IPS-NIHi7 (cell line): ENCODE results near the gene ATL3.
"Not testable (repeated sequence)": the region's sequence is repeated elsewhere in the genome, so short reads cannot be mapped to it uniquely, and the experiment has no call there.

Experiments
- DNase-seq: peaks from one replicate; pipeline ENCODE4 v3.0.0; 2012; ENCODE audit warnings: mixed read lengths; ENCODE audit errors: extremely low spot score

Gene ATL3

DNA sequence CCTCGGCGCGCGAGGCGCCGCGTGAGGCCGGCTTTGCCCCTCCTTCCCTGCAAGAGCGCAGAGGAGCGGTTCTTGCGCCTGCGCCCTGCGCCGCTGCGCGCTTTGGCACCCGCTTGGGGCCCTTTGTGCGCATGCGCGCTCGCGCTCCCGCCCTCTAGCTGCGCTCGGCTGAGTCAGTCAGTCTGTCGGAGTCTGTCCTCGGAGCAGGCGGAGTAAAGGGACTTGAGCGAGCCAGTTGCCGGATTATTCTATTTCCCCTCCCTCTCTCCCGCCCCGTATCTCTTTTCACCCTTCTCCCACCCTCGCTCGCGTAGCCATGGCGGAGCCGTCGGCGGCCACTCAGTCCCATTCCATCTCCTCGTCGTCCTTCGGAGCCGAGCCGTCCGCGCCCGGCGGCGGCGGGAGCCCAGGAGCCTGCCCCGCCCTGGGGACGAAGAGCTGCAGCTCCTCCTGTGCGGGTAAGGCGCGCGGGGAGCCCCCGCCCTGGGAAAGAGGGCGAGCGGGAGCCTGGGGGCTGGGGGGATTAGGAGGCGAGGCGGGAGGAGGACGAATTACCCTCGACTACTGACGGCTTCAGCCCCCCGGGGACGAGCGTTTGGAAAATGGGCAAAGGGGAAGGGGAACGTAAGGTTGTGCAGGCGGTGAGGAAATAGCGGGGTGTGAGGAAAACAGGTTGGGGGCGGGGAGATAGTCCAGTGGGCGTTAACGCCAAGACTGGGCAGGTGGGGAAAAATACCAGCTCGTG, 10.3 kb upstream of the ATL3 start, which contains the start of gene RTN3:
Gene RTN3, plus strand, starts transcription at position 180 of the 745 bp plus-strand sequence. Its CDS starts 137 bp downstream, at position 317.
- peak; percentile 97 for DNase-seq

GRCh38 chr11:63680834-63681320, 9.7 kb upstream of the ATL3 start:
- DNase-seq: no peak

- DNase-seq: no peak
These were observed 2.4 kb upstream of the ATL3 start for GRCh38 chr11:63673579-63673978.

GRCh38 chr11:63672936-63673539, 1.9 kb upstream of the ATL3 start:
- DNase-seq: no peak

DNA sequence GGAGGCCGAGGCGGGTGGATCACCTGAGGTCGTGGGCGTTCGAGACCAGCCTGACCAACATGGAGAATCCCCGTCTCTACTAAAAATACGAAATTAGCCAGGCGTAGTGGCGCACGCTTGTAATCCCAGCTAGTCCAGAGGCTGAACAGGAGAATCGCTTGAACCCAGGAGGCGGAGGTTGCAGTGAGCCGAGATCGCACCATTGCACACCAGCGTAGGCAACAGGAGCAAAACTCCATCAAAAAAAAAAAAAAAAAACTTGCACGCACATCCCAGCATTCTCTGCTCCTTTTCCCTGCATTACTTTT, 934 bp upstream of the ATL3 start:
- no peak for DNase-seq

DNA sequence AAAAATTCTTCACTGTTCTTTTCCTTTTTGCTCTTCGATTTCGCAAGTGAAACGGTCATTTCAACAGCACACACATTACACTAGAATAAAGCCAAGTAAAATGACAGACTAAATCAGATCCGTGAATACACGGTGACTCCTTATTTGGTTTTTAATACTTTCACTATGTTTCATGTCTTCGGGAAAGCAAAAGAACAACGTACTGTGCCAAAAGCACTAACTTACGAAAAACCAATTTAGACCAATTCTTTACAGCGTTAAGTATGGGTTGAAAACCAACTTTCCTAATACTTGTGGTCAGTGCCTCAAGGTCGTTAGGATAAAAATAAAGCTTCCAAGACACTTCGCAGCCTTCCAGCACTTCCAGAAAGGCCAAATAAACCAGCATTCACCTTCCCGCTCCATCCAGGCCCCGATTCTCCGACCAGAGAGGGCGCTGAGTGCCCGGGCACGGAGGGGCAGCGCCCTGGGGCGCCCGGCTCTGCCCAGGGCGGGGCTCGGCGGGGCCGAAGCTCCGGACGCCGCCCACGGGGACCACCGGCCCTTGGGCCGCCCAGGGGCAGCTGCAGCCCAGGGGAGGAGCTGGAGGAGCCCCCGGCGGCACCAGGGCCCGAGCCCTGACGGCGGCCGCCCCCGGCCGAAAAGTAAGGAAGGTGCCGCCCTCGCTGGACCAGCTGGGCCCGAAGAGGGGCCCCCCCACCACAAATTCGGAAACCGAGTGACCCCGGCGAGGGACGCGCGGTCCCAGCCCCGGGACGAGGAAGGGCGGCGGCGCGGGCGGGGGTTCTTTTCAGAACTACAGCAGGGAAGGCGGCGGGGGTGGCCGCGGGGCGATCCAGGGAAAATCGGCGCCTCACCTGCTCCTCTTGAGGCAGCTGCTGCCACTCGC, 499 bp downstream of the ATL3 start:
- DNase-seq: peak; percentile 64

- DNase-seq: no peak
These were observed 1.1 kb downstream of the ATL3 start for GRCh38 chr11:63670096-63670432.

DNA sequence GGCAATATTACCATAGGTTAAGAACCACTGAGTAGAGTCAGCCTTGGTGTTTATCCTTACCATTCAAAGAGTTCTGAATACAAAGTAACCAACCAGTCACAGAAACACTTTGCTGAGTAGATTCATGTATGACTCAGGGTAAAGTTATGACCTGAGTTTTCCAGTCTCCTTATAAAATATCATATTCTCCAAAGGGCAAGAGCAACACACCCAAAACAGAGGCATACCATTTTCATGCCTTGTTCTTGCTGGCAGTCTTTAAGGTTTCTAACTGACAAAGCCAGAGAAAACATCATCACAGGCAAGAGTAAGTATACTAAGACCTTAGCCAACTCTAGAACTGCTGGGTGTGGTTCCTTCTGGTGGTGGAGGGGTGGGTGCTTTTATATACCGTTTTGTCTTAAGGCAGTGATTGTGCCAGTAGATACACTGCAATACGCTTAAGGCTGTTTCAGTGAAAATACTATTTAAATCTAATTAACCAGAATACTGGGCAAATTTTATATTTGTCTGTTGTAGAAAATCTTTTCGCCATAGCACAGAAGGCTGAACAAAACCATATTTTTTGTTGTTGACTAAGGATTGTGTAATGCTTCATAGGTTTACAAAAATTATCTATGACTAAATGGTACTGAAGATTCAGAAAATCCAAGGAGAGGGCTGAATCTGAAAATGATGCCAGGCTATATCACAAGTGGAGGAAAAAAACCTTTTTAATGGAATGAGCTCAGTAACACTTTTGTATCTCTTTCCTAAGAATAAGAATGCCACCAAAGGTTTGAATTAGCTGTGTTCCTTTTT, 3.0 kb downstream of the ATL3 start:
- DNase-seq: peak; percentile 13

- no peak for DNase-seq
These were observed 4.3 kb downstream of the ATL3 start for GRCh38 chr11:63666874-63667273.

DNA sequence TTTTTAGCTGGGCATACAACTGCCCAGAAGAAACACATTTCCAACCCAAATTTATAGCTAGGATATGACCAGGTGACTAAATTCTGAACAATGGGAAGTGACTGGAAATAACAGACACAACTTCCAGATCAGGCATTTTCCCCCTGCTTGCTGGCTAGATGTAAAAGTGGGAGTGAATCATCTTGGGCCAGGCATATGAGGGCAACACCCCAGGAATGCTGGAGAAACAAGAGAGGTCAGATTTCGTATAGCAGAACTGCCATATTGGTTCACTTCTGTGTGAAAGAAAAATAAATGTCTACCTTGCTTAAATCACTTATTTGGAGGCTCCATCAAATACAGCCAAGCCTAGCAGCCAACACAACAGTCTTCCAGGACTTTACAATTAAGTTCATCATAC, 7.4 kb downstream of the ATL3 start:
- DNase-seq: no peak

DNA sequence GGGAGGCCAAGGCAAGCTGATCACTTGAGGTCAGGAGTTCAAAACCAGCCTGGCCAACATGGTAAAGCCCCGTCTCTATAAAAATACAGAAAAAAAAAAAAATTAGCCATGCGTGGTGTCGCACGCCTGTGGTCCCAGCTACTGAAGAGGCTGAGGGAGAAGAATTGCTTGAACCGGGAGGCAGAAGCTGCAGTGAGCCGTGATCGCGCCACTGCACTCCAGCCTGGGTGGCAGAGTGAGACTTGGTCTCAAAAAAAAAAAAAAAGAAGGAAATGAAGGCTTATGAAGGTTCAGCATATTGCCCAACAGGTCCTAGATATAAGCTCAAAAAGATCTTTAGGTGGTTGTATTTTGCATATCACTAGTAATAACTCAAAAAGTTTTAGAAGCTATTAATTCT, 10.2 kb downstream of the ATL3 start:
- no peak for DNase-seq

DNA sequence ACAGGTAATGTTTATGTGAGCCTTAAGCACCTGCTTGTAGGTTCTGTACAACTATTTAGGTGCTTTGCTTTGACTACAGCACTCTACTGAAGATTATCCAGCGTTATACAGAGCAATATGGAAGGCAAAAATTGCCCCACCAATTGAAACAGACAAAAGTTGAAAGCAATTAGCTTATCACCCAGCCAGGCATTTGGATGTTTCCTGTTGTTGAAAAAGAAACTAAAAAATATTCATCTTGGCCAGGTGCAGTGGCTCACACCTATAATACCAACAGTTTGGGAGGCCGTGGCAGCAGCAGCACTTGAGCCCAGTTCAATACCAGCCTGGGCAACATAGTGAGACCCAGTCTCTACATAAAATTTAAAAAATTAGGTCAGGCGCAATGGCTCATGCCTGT, 18.5 kb downstream of the ATL3 start:
- DNase-seq: no peak

- no peak for DNase-seq
These were observed 28.0 kb downstream of the ATL3 start for GRCh38 chr11:63643205-63643604.

- DNase-seq: no peak
These were observed 29.4 kb downstream of the ATL3 start for GRCh38 chr11:63641727-63642126.

GRCh38 chr11:63639199-63639832, 31.9 kb downstream of the ATL3 start:
- no peak for DNase-seq

GRCh38 chr11:63638436-63638835, 32.7 kb downstream of the ATL3 start:
- DNase-seq: not testable (repeated sequence)

DNA sequence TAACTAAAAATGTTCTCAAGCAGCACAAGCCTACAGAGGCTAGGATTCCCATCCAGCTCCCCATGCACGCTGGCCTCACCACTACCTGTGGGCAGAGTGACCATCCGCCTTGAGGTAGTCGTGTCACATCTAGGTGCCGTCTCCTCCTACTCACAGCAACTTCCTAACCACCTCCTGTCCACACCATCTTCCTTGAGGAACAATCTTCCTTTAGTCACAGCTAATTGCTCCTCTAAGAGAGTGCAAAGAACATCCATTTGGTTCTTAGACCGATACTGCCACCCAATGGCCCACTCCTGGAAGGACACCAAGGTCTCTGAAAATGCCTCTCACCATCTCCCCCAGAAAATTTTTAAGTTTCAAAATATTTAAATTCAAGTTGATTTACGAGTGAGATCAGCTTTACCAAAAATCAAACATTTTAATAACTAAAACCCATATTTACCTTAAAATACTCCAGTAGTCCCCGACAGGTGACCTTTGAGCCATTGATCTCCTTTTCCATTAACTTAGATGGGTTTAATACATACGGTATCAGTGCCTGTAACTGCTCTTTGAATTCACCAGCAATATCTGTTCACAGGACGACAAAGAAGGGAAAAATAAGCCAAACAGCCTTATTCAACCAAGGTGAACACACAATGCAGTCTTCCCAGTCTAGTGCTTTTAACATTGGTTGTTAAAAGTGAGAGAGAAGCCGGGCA, 35.3 kb downstream of the ATL3 start:
- DNase-seq: peak; percentile 85

GRCh38 chr11:63629426-63629825, 41.8 kb downstream of the ATL3 start:
- DNase-seq: no peak

GRCh38 chr11:63623513-63624140, 47.5 kb downstream of the ATL3 start:
- no peak for DNase-seq

- no peak for DNase-seq
These were observed 48.9 kb downstream of the ATL3 start for GRCh38 chr11:63622323-63622722.
